Kidney epithelial cell (primary cell): Measurements from ENCODE around the gene AFF3. TPM values are rescaled to one million over a fixed set of nuclear protein-coding genes. Genes with fewer than 3 reads are reported as not detected.

Experiments
- DNase-seq: peaks from one replicate; pipeline ENCODE4 v3.0.0-alpha.2; 2010; ENCODE audit warnings: low read depth
- H3K27me3 ChIP-seq: 2 replicates; pipeline ENCODE4 v1.6.0; 2011; ENCODE audit warnings: low read length; ENCODE audit not compliant: control insufficient read depth, insufficient read depth
- H3K36me3 ChIP-seq: 2 replicates; pipeline ENCODE4 v1.5.1; 2011; ENCODE audit warnings: low read length; ENCODE audit not compliant: control insufficient read depth, insufficient read depth
- H3K4me3 ChIP-seq: 2 replicates; pipeline ENCODE4 v1.5.1; 2011; ENCODE audit warnings: low read depth, mild to moderate bottlenecking, control low read depth, low read length
- CTCF ChIP-seq: IDR thresholded peaks from 2 replicates; pipeline ENCODE4 v1.5.1; 2011; ENCODE audit warnings: mild to moderate bottlenecking, moderate library complexity, low read length, control low read depth, inconsistent platforms; ENCODE audit not compliant: insufficient read depth, poor library complexity, severe bottlenecking
- total RNA-seq: library from RNA; depleted of rRNA; stranded (reverse); fragments of >200 nt; gene quantifications from 2 replicates; pipeline ENCODE4 v1.2.3, GENCODE V29; 2015

The AFF3 gene
- total RNA-seq, 1 donor from 2014 or later = 13.9 TPM

GRCh38 chr2:99822474-99823207 lies 319.7 kb downstream of the AFF3 start:
- Histone ChIP-seq H3K27me3 (no peaks in the 10 kb centered on the region), H3K4me3 (no peak overlapping the region), H3K36me3 (no peaks in the 10 kb centered on the region)
- no peak for TF ChIP-seq CTCF
- no peak for DNase-seq

- no peak for DNase-seq
- Histone ChIP-seq H3K4me3 (no peak overlapping the region), H3K36me3 (no peaks in the 10 kb centered on the region), H3K27me3 (no peaks in the 10 kb centered on the region)
- TF ChIP-seq CTCF = no peak
These were observed 320.4 kb downstream of the AFF3 start for GRCh38 chr2:99821984-99822383.

- Histone ChIP-seq H3K36me3 (no peaks in the 10 kb centered on the region), H3K27me3 (no peaks in the 10 kb centered on the region), H3K4me3 (no peak overlapping the region)
- peak; percentile 70 for DNase-seq
- no peak for TF ChIP-seq CTCF
These were observed 320.8 kb downstream of the AFF3 start for GRCh38 chr2:99821572-99821971.

- H3K4me3 ChIP-seq = no peak overlapping the region
- no peaks in the 10 kb centered on the region for H3K27me3 ChIP-seq
- no peak for TF ChIP-seq CTCF
- H3K36me3 ChIP-seq = no peaks in the 10 kb centered on the region
- DNase-seq = no peak
These were observed 321.4 kb downstream of the AFF3 start for GRCh38 chr2:99821039-99821438.

GRCh38 chr2:99819766-99820165 lies 322.6 kb downstream of the AFF3 start:
- Histone ChIP-seq H3K27me3 (no peaks in the 10 kb centered on the region), H3K36me3 (no peaks in the 10 kb centered on the region), H3K4me3 (no peak overlapping the region)
- TF ChIP-seq CTCF = peak; percentile 67
- peak; percentile 69 for DNase-seq

GRCh38 chr2:99818842-99819241 lies 323.5 kb downstream of the AFF3 start:
- Histone ChIP-seq H3K36me3 (no peaks in the 10 kb centered on the region), H3K4me3 (no peak overlapping the region), H3K27me3 (no peaks in the 10 kb centered on the region)
- peak; percentile 32 for TF ChIP-seq CTCF
- no peak for DNase-seq
